Measurements from ENCODE around the gene APELA. TPM values are rescaled to one million over a fixed set of nuclear protein-coding genes. Genes with fewer than 3 reads are reported as not detected.

The APELA gene
- total RNA-seq, 1 experiment from 2014 or later = not detected

GRCh38 chr4:164937576-164938270 lies 60.7 kb downstream of the APELA start:
- Mint-ChIP-seq H3K27me3 (ENCODE audit: unreplicated experiment) (no peaks in the 10 kb centered on the region), H3K9me3 (ENCODE audit: low read depth, unreplicated experiment) (no peaks in the 10 kb centered on the region), H3K4me1 (ENCODE audit: low read depth, unreplicated experiment) (no peaks in the 10 kb centered on the region), H3K4me3 (ENCODE audit: low read depth, unreplicated experiment) (no peak overlapping the region), H3K27ac (ENCODE audit: unreplicated experiment) (no peak overlapping the region), H3K36me3 (ENCODE audit: insufficient read depth, unreplicated experiment) (no peaks in the 10 kb centered on the region)
- DNase-seq = no peak
- no peak for TF ChIP-seq CTCF (IDR thresholded peaks at IDR 0.05; ENCODE audit: unreplicated experiment)
- no TSS peak for BruUV-seq (replicated peaks)
- intact Hi-C loops (cut with micrococcal nuclease; ENCODE audit: unreplicated experiment) = loop anchor here (10.0 kb wide), 1 partner anchor 163 kb away; no protein-coding TSS in a partner anchor
- CTCF ChIA-PET = interaction anchor here (0.6 kb wide), 1 partner anchor 17 kb away, joined by 4 read pairs; no protein-coding TSS in a partner anchor

- TF ChIP-seq CTCF (IDR thresholded peaks at IDR 0.05; ENCODE audit: unreplicated experiment) = no peak
- no TSS peak for BruUV-seq (replicated peaks)
- no peak for DNase-seq
- Mint-ChIP-seq H3K27me3 (ENCODE audit: unreplicated experiment) (no peaks in the 10 kb centered on the region), H3K4me3 (ENCODE audit: low read depth, unreplicated experiment) (no peak overlapping the region), H3K9me3 (ENCODE audit: low read depth, unreplicated experiment) (peaks cover 2% of the 10 kb centered on the region), H3K4me1 (ENCODE audit: low read depth, unreplicated experiment) (no peaks in the 10 kb centered on the region), H3K36me3 (ENCODE audit: insufficient read depth, unreplicated experiment) (no peaks in the 10 kb centered on the region), H3K27ac (ENCODE audit: unreplicated experiment) (no peak overlapping the region)
- CTCF ChIA-PET = no interaction called here
- intact Hi-C loops (cut with micrococcal nuclease; ENCODE audit: unreplicated experiment) = no loop called here
Measured at GRCh38 chr4:164943192-164943591, 66.2 kb downstream of the APELA start.

GRCh38 chr4:164945146-164945545 lies 68.2 kb downstream of the APELA start:
- no peak for DNase-seq
- Mint-ChIP-seq H3K27me3 (ENCODE audit: unreplicated experiment) (no peaks in the 10 kb centered on the region), H3K4me3 (ENCODE audit: low read depth, unreplicated experiment) (no peak overlapping the region), H3K36me3 (ENCODE audit: insufficient read depth, unreplicated experiment) (no peaks in the 10 kb centered on the region), H3K4me1 (ENCODE audit: low read depth, unreplicated experiment) (no peaks in the 10 kb centered on the region), H3K27ac (ENCODE audit: unreplicated experiment) (no peak overlapping the region), H3K9me3 (ENCODE audit: low read depth, unreplicated experiment) (peaks cover 2% of the 10 kb centered on the region)
- CTCF ChIA-PET = no interaction called here
- BruUV-seq (replicated peaks) = no TSS peak
- intact Hi-C loops (cut with micrococcal nuclease; ENCODE audit: unreplicated experiment) = no loop called here
- TF ChIP-seq CTCF (IDR thresholded peaks at IDR 0.05; ENCODE audit: unreplicated experiment) = no peak

- Mint-ChIP-seq H3K27me3 (ENCODE audit: unreplicated experiment) (no peaks in the 10 kb centered on the region), H3K27ac (ENCODE audit: unreplicated experiment) (no peak overlapping the region), H3K36me3 (ENCODE audit: insufficient read depth, unreplicated experiment) (no peaks in the 10 kb centered on the region), H3K4me1 (ENCODE audit: low read depth, unreplicated experiment) (no peaks in the 10 kb centered on the region), H3K4me3 (ENCODE audit: low read depth, unreplicated experiment) (no peak overlapping the region), H3K9me3 (ENCODE audit: low read depth, unreplicated experiment) (peaks cover 2% of the 10 kb centered on the region)
- CTCF ChIA-PET = interaction anchor here (0.7 kb wide), 1 partner anchor 11 kb away, joined by 3 read pairs; no protein-coding TSS in a partner anchor
- no peak for TF ChIP-seq CTCF (IDR thresholded peaks at IDR 0.05; ENCODE audit: unreplicated experiment)
- no TSS peak for BruUV-seq (replicated peaks)
- no peak for DNase-seq
- intact Hi-C loops (cut with micrococcal nuclease; ENCODE audit: unreplicated experiment) = no loop called here
Measured at GRCh38 chr4:164946810-164947209, 69.8 kb downstream of the APELA start.

Other genes starting within 250 kb of the APELA start
- 1.9 and 4.2 TPM in 2 replicates for gene SMIM31, start 123.0 kb upstream of the APELA start, total RNA-seq (2022)
- gene TRIM61, start 100.5 kb downstream of the APELA start, total RNA-seq (2022) = 0.39 and 0.45 TPM in 2 replicates
- not detected in 2 replicates for gene TRIM60, start 154.8 kb downstream of the APELA start, total RNA-seq (2022)
- gene TRIM75, start 176.7 kb downstream of the APELA start, total RNA-seq (2022) = not detected in 2 replicates
- gene TMEM192, start 235.7 kb downstream of the APELA start, total RNA-seq (2022) = 18.4 and 21.1 TPM in 2 replicates